ENCODE measurements around the gene ASXL1. TPM values are rescaled to one million over a fixed set of nuclear protein-coding genes. Genes with fewer than 3 reads are reported as not detected.

The ASXL1 gene
- total and polyA plus RNA-seq, 10 of the 15 experiments (the other 5 are each of a cell fraction or from before 2014, with no cell fraction given): 11.0 to 87.6 (median 56.8) TPM

DNA sequence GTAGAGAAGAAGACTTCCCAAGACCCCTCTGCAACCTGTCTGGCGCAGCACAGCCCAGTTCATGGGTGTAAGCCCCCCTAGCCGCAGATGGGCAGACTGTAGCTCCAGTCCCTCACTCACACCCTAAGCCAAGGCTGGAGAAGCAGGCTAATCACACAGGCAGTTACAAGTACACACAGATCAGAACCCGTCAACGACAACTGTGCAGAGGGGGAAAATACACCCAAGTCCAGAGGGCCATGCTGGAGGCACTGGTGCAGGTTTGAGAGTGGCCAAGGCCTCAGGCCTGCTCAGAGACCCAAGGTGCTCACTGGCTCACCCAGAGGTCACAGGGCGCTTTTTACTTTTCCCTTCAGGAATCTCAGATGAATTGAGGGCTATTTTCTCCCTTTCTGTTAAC is 120.9 kb downstream of the ASXL1 start:
- no peak for FAIRE-seq
- ChIA-PET SMC1A (ENCODE audit: uncharacterized antibody, unreplicated experiment) (no interaction called here), CTCF (no interaction called here), RAD21 (ENCODE audit: unreplicated experiment) (interaction anchor here (0.6 kb wide), 1 partner anchor 1437 kb away, joined by 3 read pairs; no protein-coding TSS in a partner anchor), POLR2A (no interaction called here)
- no peak for TF ChIP-seq ESRRA (IDR thresholded peaks at IDR 0.05; ENCODE audit: low read length)
- 97% methylated on average over 5 of the region's 5 CpGs for WGBS (ENCODE audit: insufficient coverage, insufficient replicate concordance, low lambda C conversion rate, missing lambda C conversion rate)
- Histone ChIP-seq H3K9ac (ENCODE audit: control insufficient read depth, insufficient read depth, low read length) (no peak overlapping the region), H3K4me3 (no peak overlapping the region), H3K4me1 (ENCODE audit: control insufficient read depth, insufficient read depth, low read length) (peaks cover 11% of the 10 kb centered on the region), H3K27ac (ENCODE audit: control insufficient read depth, insufficient read depth) (no peak overlapping the region), H3K36me3 (ENCODE audit: control insufficient read depth in 2 of 2, insufficient read depth in 2 of 2, low read length in 1 of 2) (no peaks in the 10 kb centered on the region; a peak in 1 of 4 replicates), H3K4me2 (ENCODE audit: control insufficient read depth, insufficient read depth) (no peak overlapping the region), H3K9me3 (replicated peaks; ENCODE audit: control insufficient read depth, insufficient read depth, low read length) (no peaks in the 10 kb centered on the region), H4K20me1 (ENCODE audit: control insufficient read depth, insufficient read depth) (peaks cover 7% of the 10 kb centered on the region), H3K79me2 (ENCODE audit: control insufficient read depth, insufficient read depth, low read length) (no peaks in the 10 kb centered on the region), H2AFZ (ENCODE audit: control insufficient read depth, low read depth, low read length) (no peak overlapping the region), H3K27me3 (replicated peaks in 1 of 2; ENCODE audit: control insufficient read depth in 2 of 2, insufficient read depth in 2 of 2, low read length in 1 of 2) (no peaks in the 10 kb centered on the region)
- intact Hi-C loops (cut with micrococcal nuclease; ENCODE audit: unreplicated experiment): no loop called here
- no peak for DNase-seq (ENCODE audit: low read depth, low spot score)
- in situ Hi-C loops (cut with MboI): no loop called here
- ATAC-seq: no peak
- BruUV-seq (replicated peaks): no TSS peak

DNA sequence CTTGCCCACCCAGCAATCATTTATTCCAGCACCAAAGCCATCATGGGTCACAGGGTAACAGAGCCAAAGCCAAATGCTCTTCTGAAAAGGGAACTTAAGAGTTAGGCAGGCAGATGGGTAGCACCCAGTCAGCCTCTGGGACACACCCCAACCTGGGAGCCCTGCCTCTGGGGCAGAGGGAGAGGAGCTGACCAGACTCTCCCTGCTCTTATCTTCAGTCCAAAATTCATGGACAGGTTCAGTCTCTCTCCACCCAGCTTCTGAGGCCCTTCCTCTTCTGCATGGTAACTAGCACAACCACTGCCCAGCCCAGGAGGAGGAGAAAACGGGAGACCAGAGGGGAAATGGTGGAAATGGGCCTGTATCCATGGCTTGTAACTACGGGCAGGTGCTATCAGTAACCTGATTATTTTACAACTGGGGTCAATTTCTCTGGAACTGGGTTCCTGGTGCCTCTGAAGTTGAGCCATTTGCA is 121.6 kb downstream of the ASXL1 start:
- Histone ChIP-seq H2AFZ (ENCODE audit: control insufficient read depth, low read depth, low read length) (no peak overlapping the region), H3K27ac (ENCODE audit: control insufficient read depth, insufficient read depth) (no peak overlapping the region), H3K9ac (ENCODE audit: control insufficient read depth, insufficient read depth, low read length) (no peak overlapping the region), H3K4me2 (ENCODE audit: control insufficient read depth, insufficient read depth) (no peak overlapping the region), H3K27me3 (replicated peaks in 1 of 2; ENCODE audit: control insufficient read depth in 2 of 2, insufficient read depth in 2 of 2, low read length in 1 of 2) (no peaks in the 10 kb centered on the region), H3K9me3 (replicated peaks; ENCODE audit: control insufficient read depth, insufficient read depth, low read length) (no peaks in the 10 kb centered on the region), H3K4me3 (no peak overlapping the region), H3K36me3 (ENCODE audit: control insufficient read depth in 2 of 2, insufficient read depth in 2 of 2, low read length in 1 of 2) (no peaks in the 10 kb centered on the region), H3K79me2 (ENCODE audit: control insufficient read depth, insufficient read depth, low read length) (no peaks in the 10 kb centered on the region), H3K4me1 (ENCODE audit: control insufficient read depth, insufficient read depth, low read length) (peaks cover 14% of the 10 kb centered on the region), H4K20me1 (ENCODE audit: control insufficient read depth, insufficient read depth) (peaks cover 7% of the 10 kb centered on the region)
- intact Hi-C loops (cut with micrococcal nuclease; ENCODE audit: unreplicated experiment) (no loop called here), in situ Hi-C loops (cut with MboI) (no loop called here)
- BruUV-seq (replicated peaks): no TSS peak
- no CpG with 5 or more reads among the region's 2 CpGs for WGBS (ENCODE audit: insufficient coverage, insufficient replicate concordance, low lambda C conversion rate, missing lambda C conversion rate)
- DNase-seq (ENCODE audit: low read depth, low spot score) (no peak), ATAC-seq (no peak), FAIRE-seq (no peak)
- ChIA-PET SMC1A (ENCODE audit: uncharacterized antibody, unreplicated experiment) (no interaction called here), CTCF (no interaction called here), POLR2A (no interaction called here), RAD21 (ENCODE audit: unreplicated experiment) (interaction anchor here (0.6 kb wide), 1 partner anchor 1436 kb away, joined by 3 read pairs; no protein-coding TSS in a partner anchor)
- TF ChIP-seq EP300 (IDR thresholded peaks at IDR 0.05; ENCODE audit: borderline replicate concordance in 1 of 2, control insufficient read depth in 1 of 2, low read depth in 2 of 2, low read length in 2 of 2) (no peak), PAX8 (IDR thresholded peaks at IDR 0.05) (no peak), YBX1 (IDR thresholded peaks at IDR 0.05) (no peak), NR2C1 (IDR thresholded peaks at IDR 0.05) (no peak), RCOR1 (conservative IDR thresholded peaks at IDR 0.05; ENCODE audit: low read depth, low read length) (no peak), MYC (IDR thresholded peaks at IDR 0.05; ENCODE audit: insufficient read depth, insufficient read length, insufficient replicate concordance, low read length, severe bottlenecking) (no peak), LARP7 (IDR thresholded peaks at IDR 0.05) (no peak), MYB (IDR thresholded peaks at IDR 0.05; ENCODE audit: borderline replicate concordance, low read depth, low read length) (no peak), ATF7 (IDR thresholded peaks at IDR 0.05; ENCODE audit: low read depth) (no peak), RAD21 (IDR thresholded peaks at IDR 0.05; ENCODE audit: insufficient read depth, low read depth, low read length) (no peak), MTA3 (IDR thresholded peaks at IDR 0.05; ENCODE audit: borderline replicate concordance, low read length) (no peak), ASH2L (IDR thresholded peaks at IDR 0.05; ENCODE audit: borderline replicate concordance, low read depth) (no peak)
- TF ChIP-seq, protein P1, sequence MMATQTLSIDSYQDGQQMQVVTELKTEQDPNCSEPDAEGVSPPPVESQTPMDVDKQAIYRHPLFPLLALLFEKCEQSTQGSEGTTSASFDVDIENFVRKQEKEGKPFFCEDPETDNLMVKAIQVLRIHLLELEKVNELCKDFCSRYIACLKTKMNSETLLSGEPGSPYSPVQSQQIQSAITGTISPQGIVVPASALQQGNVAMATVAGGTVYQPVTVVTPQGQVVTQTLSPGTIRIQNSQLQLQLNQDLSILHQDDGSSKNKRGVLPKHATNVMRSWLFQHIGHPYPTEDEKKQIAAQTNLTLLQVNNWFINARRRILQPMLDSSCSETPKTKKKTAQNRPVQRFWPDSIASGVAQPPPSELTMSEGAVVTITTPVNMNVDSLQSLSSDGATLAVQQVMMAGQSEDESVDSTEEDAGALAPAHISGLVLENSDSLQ (IDR thresholded peaks at IDR 0.05): no peak
- TF ChIP-seq, protein P2, sequence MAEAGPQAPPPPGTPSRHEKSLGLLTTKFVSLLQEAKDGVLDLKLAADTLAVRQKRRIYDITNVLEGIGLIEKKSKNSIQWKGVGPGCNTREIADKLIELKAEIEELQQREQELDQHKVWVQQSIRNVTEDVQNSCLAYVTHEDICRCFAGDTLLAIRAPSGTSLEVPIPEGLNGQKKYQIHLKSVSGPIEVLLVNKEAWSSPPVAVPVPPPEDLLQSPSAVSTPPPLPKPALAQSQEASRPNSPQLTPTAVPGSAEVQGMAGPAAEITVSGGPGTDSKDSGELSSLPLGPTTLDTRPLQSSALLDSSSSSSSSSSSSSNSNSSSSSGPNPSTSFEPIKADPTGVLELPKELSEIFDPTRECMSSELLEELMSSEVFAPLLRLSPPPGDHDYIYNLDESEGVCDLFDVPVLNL (IDR thresholded peaks at IDR 0.05; ENCODE audit: low read depth, low read length): no peak
